Mesendoderm (in vitro differentiated cells): ENCODE measurements around the gene COX7A2.

Source experiments
- DNase-seq: peaks from one replicate; pipeline ENCODE4 v3.0.0; 2013
- H2AK5ac ChIP-seq: 2 replicates; pipeline ENCODE4 v1.6.1; 2013; ENCODE audit warnings: low read length, inconsistent platforms
- H2BK120ac ChIP-seq: 2 replicates; pipeline ENCODE4 v1.6.1; 2013; ENCODE audit warnings: low read depth, mild to moderate bottlenecking, low read length, moderate library complexity, mixed read lengths
- H2BK15ac ChIP-seq: replicated peaks from 2 replicates; pipeline ENCODE4 v1.6.1; 2013; ENCODE audit warnings: low read depth, mild to moderate bottlenecking, moderate library complexity
- H2BK5ac ChIP-seq: 2 replicates; pipeline ENCODE4 v1.6.1; 2013; ENCODE audit warnings: low read length, inconsistent platforms
- H3K18ac ChIP-seq: 2 replicates; pipeline ENCODE4 v1.6.1; 2013; ENCODE audit warnings: mild to moderate bottlenecking, low read length, mixed read lengths
- H3K23ac ChIP-seq: one replicate; pipeline ENCODE4 v1.6.1; 2013; ENCODE audit warnings: low read length
- H3K27ac ChIP-seq: 2 replicates; pipeline ENCODE4 v1.5.1; 2013; ENCODE audit warnings: low read depth, mild to moderate bottlenecking, inconsistent platforms, low read length, moderate library complexity
- H3K27me3 ChIP-seq: 2 replicates; pipeline ENCODE4 v1.6.1; 2013; ENCODE audit warnings: low read length, control low read depth, mild to moderate bottlenecking, inconsistent platforms; ENCODE audit not compliant: insufficient read depth, poor library complexity
- H3K36me3 ChIP-seq: 2 replicates; pipeline ENCODE4 v1.6.1; 2013; ENCODE audit warnings: low read length, inconsistent platforms; ENCODE audit not compliant: control insufficient read depth, insufficient read depth
- H3K4ac ChIP-seq: one replicate; pipeline ENCODE4 v1.6.1; 2013; ENCODE audit warnings: low read depth, mild to moderate bottlenecking, low read length, moderate library complexity
- H3K4me1 ChIP-seq: 2 replicates; pipeline ENCODE4 v1.6.1; 2013; ENCODE audit warnings: low read depth, low read length, inconsistent platforms; ENCODE audit not compliant: control insufficient read depth
- H3K4me2 ChIP-seq: 2 replicates; pipeline ENCODE4 v1.6.1; 2013; ENCODE audit warnings: low read length
- H3K4me3 ChIP-seq: 2 replicates; pipeline ENCODE4 v1.5.1; 2013; ENCODE audit warnings: mild to moderate bottlenecking, low read length
- H3K56ac ChIP-seq: one replicate; pipeline ENCODE4 v1.6.1; 2013; ENCODE audit warnings: low read length
- H3K79me1 ChIP-seq: 2 replicates; pipeline ENCODE4 v1.6.1; 2013; ENCODE audit warnings: low read length, inconsistent platforms
- H3K79me2 ChIP-seq: 2 replicates; pipeline ENCODE4 v1.6.1; 2013; ENCODE audit warnings: mild to moderate bottlenecking, low read length; ENCODE audit not compliant: control insufficient read depth, insufficient read depth
- H3K9ac ChIP-seq: 2 replicates; pipeline ENCODE4 v1.6.1; 2013; ENCODE audit warnings: low read length, inconsistent platforms
- H4K5ac ChIP-seq: one replicate; pipeline ENCODE4 v1.6.1; 2013; ENCODE audit warnings: low read length
- H4K8ac ChIP-seq: one replicate; pipeline ENCODE4 v1.6.1; 2013; ENCODE audit warnings: low read depth, mild to moderate bottlenecking, control low read depth, low read length, moderate library complexity
- WGBS: extraction: QIAGEN DNeasy Blood & Tissue Kit; methylation state at CpG from one replicate; pipeline ENCODE4 v1.1.7; 2013; ENCODE audit warnings: low lambda C conversion rate, missing lambda C conversion rate; ENCODE audit not compliant: insufficient coverage; ENCODE audit errors: extremely low coverage; 5-methylcytosine and 5-hydroxymethylcytosine counted together

COX7A2 gene

GRCh38 chr6:75236630-75237029 is 7.0 kb downstream of the COX7A2 start:
- Histone ChIP-seq H3K4me3 (no peak overlapping the region), H3K79me2 (no peaks in the 10 kb centered on the region), H3K27me3 (no peaks in the 10 kb centered on the region), H3K56ac (no peak overlapping the region), H2BK5ac (no peak overlapping the region), H3K79me1 (no peaks in the 10 kb centered on the region), H3K27ac (no peak overlapping the region), H3K9ac (no peak overlapping the region), H3K18ac (no peak overlapping the region), H4K8ac (no peak overlapping the region), H3K4me2 (no peak overlapping the region), H2BK15ac (no peak overlapping the region), H3K36me3 (peaks cover 4% of the 10 kb centered on the region), H2BK120ac (no peak overlapping the region), H4K5ac (no peak overlapping the region), H3K23ac (no peak overlapping the region), H3K4me1 (no peaks in the 10 kb centered on the region), H3K4ac (no peak overlapping the region), H2AK5ac (no peak overlapping the region)
- no peak for DNase-seq
- no CpG with 5 or more reads among the region's 4 CpGs for WGBS

DNA sequence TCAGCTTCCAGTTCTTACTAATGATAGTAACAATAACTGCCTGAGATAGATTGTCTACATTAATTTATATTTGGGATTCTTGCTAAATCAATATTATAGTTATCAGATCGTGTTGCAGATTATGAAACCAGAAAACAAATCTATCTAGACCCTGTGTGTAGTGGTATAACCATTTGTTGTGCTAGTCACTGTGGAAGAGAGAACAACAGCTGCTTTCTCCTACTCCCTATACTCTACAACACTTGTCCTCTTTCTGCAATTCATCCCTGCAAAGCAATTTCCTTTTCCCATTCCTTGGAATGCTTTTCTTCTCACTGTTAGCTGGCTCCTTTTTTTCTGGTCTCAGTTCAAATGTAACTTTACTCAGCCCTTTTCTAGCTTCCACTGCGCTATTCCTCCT is 8.3 kb downstream of the COX7A2 start:
- H3K4me2 ChIP-seq = no peak overlapping the region
- H2BK5ac ChIP-seq = no peak overlapping the region
- no peak overlapping the region for H4K5ac ChIP-seq
- WGBS = no CpG with 5 or more reads among the region's 2 CpGs
- H3K4me3 ChIP-seq = no peak overlapping the region
- no peak overlapping the region for H2AK5ac ChIP-seq
- H2BK15ac ChIP-seq = no peak overlapping the region
- no peak overlapping the region for H3K23ac ChIP-seq
- H3K18ac ChIP-seq = no peak overlapping the region
- no peak overlapping the region for H3K9ac ChIP-seq
- peaks cover 4% of the 10 kb centered on the region for H3K36me3 ChIP-seq
- H3K79me2 ChIP-seq = no peaks in the 10 kb centered on the region
- no peak for DNase-seq
- no peaks in the 10 kb centered on the region for H3K79me1 ChIP-seq
- H2BK120ac ChIP-seq = no peak overlapping the region
- H3K4ac ChIP-seq = no peak overlapping the region
- no peaks in the 10 kb centered on the region for H3K4me1 ChIP-seq
- no peaks in the 10 kb centered on the region for H3K27me3 ChIP-seq
- H3K56ac ChIP-seq = no peak overlapping the region
- no peak overlapping the region for H4K8ac ChIP-seq
- H3K27ac ChIP-seq = no peak overlapping the region

DNA sequence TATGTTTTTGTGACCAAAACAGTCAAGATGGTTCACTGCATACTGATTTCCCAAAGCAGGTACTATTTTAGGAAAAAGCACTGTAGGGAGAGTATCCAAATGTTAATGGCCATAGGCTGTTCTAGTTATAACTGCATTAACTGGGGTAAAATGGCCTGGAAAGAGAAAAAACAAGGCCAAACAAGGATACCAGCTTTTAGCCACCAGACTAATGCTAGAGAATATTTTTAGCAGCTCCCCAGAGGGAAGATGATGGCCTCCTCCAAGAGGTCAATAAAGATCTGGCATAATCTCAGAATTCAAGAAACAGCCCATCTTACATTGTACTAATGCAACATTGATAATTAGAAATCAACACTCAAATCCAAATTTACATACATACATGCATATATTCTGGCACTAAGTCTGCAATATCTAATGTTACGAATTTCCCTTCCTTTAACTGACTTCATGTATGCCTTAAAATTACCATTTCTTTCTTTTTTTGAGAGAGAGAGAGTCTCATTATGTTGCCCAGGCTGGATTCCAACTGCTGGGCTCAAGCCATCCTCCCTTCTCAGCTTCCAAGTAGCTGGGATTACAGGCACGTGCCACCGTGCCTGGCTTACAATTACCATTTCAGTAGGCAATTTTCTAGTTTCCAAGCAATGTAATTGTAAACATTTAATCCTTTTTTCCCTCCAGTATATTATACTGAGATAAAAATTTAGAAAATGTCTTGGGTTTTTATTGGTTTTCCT is 9.3 kb downstream of the COX7A2 start:
- Histone ChIP-seq H2AK5ac (no peak overlapping the region), H3K9ac (no peak overlapping the region), H3K23ac (no peak overlapping the region), H4K5ac (no peak overlapping the region), H3K27me3 (no peaks in the 10 kb centered on the region), H3K4me2 (no peak overlapping the region), H3K56ac (no peak overlapping the region), H2BK120ac (no peak overlapping the region), H3K4ac (no peak overlapping the region), H3K27ac (no peak overlapping the region), H2BK15ac (no peak overlapping the region), H3K79me2 (no peaks in the 10 kb centered on the region), H3K79me1 (no peaks in the 10 kb centered on the region), H3K36me3 (peaks cover 4% of the 10 kb centered on the region), H4K8ac (no peak overlapping the region), H3K4me1 (no peaks in the 10 kb centered on the region), H2BK5ac (no peak overlapping the region), H3K18ac (no peak overlapping the region), H3K4me3 (no peak overlapping the region)
- no peak for DNase-seq
- no CpG with 5 or more reads among the region's 3 CpGs for WGBS

DNA sequence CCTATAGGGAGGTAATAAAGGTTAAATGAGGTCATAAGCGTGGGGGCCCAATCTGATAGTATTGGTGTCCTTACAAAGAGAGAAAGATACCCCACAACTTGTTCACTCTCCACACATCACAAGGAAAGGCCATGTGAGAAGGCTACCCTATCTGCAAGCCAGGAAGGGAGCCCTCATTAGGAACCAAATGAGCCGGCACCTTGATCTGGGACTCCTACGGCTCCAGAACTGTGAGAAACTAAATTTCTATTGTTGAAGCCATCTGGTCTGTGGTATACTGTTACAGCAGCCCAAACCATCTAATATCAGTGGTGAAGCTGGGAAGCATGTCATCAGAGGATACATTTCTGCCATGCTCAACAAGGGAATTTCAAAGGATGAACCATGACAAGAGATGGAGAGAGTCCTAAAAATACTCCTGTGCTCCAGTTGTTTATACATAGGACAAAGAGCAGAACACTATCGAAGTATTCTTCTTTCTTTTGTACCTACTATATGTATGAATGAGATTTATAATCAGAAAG is 10.4 kb downstream of the COX7A2 start:
- no peak overlapping the region for H4K8ac ChIP-seq
- no peaks in the 10 kb centered on the region for H3K79me2 ChIP-seq
- H3K36me3 ChIP-seq = peaks cover 2% of the 10 kb centered on the region
- H3K4me2 ChIP-seq = no peak overlapping the region
- H2BK5ac ChIP-seq = no peak overlapping the region
- H3K4me3 ChIP-seq = no peak overlapping the region
- H2BK120ac ChIP-seq = no peak overlapping the region
- no peak overlapping the region for H2AK5ac ChIP-seq
- H3K9ac ChIP-seq = no peak overlapping the region
- no peak overlapping the region for H4K5ac ChIP-seq
- no peak overlapping the region for H3K18ac ChIP-seq
- no peak for DNase-seq
- no peak overlapping the region for H3K4ac ChIP-seq
- no peaks in the 10 kb centered on the region for H3K4me1 ChIP-seq
- no peak overlapping the region for H3K56ac ChIP-seq
- WGBS = no CpG with 5 or more reads among the region's 4 CpGs
- no peak overlapping the region for H2BK15ac ChIP-seq
- no peaks in the 10 kb centered on the region for H3K79me1 ChIP-seq
- no peaks in the 10 kb centered on the region for H3K27me3 ChIP-seq
- H3K27ac ChIP-seq = no peak overlapping the region
- peak overlapping the region; percentile 50 for H3K23ac ChIP-seq

GRCh38 chr6:75230484-75231325 is 12.9 kb downstream of the COX7A2 start:
- H3K18ac ChIP-seq = no peak overlapping the region
- H3K27ac ChIP-seq = no peak overlapping the region
- H3K4me2 ChIP-seq = no peak overlapping the region
- H3K9ac ChIP-seq = no peak overlapping the region
- no peak overlapping the region for H4K8ac ChIP-seq
- no peaks in the 10 kb centered on the region for H3K79me2 ChIP-seq
- peak; percentile 68 for DNase-seq
- no peak overlapping the region for H2AK5ac ChIP-seq
- no peaks in the 10 kb centered on the region for H3K27me3 ChIP-seq
- no peak overlapping the region for H3K23ac ChIP-seq
- H3K56ac ChIP-seq = no peak overlapping the region
- no peaks in the 10 kb centered on the region for H3K36me3 ChIP-seq
- H3K4ac ChIP-seq = no peak overlapping the region
- no peaks in the 10 kb centered on the region for H3K4me1 ChIP-seq
- no peaks in the 10 kb centered on the region for H3K79me1 ChIP-seq
- H2BK15ac ChIP-seq = no peak overlapping the region
- no CpG with 5 or more reads among the region's 10 CpGs for WGBS
- H4K5ac ChIP-seq = no peak overlapping the region
- H3K4me3 ChIP-seq = no peak overlapping the region
- H2BK120ac ChIP-seq = no peak overlapping the region
- H2BK5ac ChIP-seq = no peak overlapping the region
